ENCODE data around the gene MCM3AP.

The MCM3AP gene

GRCh38 chr21:46256501-46256994, 28.9 kb downstream of the MCM3AP start:
- no peak for DNase-seq
- Histone ChIP-seq H3K4me1 (peaks cover 3% of the 10 kb centered on the region; the same call in 1 of the 2 replicates), H3K36me3 (peaks cover 85% of the 10 kb centered on the region), H3K27me3 (no peaks in the 10 kb centered on the region), H3K9me3 (no peaks in the 10 kb centered on the region), H3K4me3 (ENCODE audit: low read depth, low read length) (no peak overlapping the region)
- TF ChIP-seq, protein P1, sequence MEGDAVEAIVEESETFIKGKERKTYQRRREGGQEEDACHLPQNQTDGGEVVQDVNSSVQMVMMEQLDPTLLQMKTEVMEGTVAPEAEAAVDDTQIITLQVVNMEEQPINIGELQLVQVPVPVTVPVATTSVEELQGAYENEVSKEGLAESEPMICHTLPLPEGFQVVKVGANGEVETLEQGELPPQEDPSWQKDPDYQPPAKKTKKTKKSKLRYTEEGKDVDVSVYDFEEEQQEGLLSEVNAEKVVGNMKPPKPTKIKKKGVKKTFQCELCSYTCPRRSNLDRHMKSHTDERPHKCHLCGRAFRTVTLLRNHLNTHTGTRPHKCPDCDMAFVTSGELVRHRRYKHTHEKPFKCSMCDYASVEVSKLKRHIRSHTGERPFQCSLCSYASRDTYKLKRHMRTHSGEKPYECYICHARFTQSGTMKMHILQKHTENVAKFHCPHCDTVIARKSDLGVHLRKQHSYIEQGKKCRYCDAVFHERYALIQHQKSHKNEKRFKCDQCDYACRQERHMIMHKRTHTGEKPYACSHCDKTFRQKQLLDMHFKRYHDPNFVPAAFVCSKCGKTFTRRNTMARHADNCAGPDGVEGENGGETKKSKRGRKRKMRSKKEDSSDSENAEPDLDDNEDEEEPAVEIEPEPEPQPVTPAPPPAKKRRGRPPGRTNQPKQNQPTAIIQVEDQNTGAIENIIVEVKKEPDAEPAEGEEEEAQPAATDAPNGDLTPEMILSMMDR (IDR thresholded peaks at IDR 0.05; ENCODE audit: low read depth, low read length) = no peak

- TF ChIP-seq, protein P1 (IDR thresholded peaks at IDR 0.05; ENCODE audit: low read depth, low read length) = no peak
- H3K9me3 ChIP-seq = no peaks in the 10 kb centered on the region
- H3K27me3 ChIP-seq = no peaks in the 10 kb centered on the region
- peaks cover 3% of the 10 kb centered on the region; the same call in 1 of the 2 replicates for H3K4me1 ChIP-seq
- peaks cover 85% of the 10 kb centered on the region for H3K36me3 ChIP-seq
- H3K4me3 ChIP-seq (ENCODE audit: low read depth, low read length) = no peak overlapping the region
- DNase-seq = no peak
Observed at GRCh38 chr21:46255758-46256337, 29.6 kb downstream of the MCM3AP start.

DNA sequence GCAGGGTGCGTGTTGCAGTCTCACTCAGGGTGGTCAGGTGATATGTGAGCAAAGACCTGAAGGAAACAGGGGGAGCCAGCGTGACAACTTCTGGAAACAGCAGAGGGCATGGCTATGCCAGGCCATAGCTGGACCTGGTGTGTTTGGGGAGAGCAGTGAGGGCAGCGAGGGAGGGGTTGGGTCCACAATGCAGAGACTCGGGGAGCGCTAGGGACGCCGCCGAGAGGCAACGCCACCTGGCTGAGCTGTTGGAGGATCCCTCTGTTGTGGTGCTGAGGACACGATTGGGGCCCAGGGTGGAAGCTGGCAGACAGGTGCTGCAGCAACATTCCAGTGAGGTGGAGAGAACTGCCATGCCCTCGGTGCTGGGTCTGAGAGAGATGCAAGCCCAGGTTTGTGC, 30.2 kb downstream of the MCM3AP start:
- Histone ChIP-seq H3K4me3 (ENCODE audit: low read depth, low read length) (no peak overlapping the region), H3K27me3 (no peaks in the 10 kb centered on the region), H3K4me1 (peaks cover 3% of the 10 kb centered on the region; the same call in 1 of the 2 replicates), H3K9me3 (no peaks in the 10 kb centered on the region; the same call in 1 of the 2 replicates), H3K36me3 (peaks cover 85% of the 10 kb centered on the region)
- TF ChIP-seq, protein P1 (IDR thresholded peaks at IDR 0.05; ENCODE audit: low read depth, low read length) = no peak
- no peak for DNase-seq

DNA sequence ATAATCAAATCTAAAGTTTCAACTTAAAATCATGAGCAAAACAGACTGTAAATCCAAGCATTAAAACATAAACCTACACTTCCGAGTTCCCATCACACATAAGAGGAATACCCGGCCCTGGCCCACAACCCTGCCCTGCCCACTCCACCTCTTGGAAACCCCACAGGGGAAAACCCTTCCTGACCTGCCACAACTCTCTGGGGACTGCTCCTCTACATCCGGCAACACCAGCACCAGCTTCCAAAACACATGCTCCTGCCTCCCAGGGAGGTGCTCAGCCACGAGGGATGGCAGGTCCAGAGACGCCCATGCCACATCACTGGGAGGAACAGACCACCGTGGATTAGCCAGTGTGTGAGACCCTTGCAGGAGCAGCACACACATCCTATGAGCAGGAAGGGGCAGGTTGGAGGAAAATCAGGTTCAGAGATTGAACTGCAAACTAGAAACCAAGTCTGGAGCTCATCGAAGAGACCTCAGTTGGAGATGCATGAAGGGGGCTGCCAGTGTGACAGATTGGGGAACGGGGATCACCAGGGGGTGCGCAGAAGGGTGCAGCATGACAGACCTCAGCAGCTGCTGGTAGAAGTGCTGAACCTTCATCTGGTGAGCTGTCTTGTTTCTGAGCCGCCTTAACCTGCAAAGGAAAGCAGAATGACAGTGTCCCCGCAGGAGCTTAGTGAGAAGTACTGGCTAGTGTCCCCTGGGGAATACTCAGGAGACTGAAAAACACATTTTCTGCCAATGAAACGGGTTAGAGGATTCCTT, 31.0 kb downstream of the MCM3AP start:
- TF ChIP-seq, protein P1 (IDR thresholded peaks at IDR 0.05; ENCODE audit: low read depth, low read length) = no peak
- no peak for DNase-seq
- peaks cover 88% of the 10 kb centered on the region for H3K36me3 ChIP-seq
- H3K4me1 ChIP-seq = peaks cover 3% of the 10 kb centered on the region; the same call in 1 of the 2 replicates
- H3K27me3 ChIP-seq = no peaks in the 10 kb centered on the region
- H3K4me3 ChIP-seq (ENCODE audit: low read depth, low read length) = no peak overlapping the region
- no peaks in the 10 kb centered on the region; the same call in 1 of the 2 replicates for H3K9me3 ChIP-seq

- peak; percentile 69 for DNase-seq
- Histone ChIP-seq H3K4me1 (peaks cover 3% of the 10 kb centered on the region; the same call in 1 of the 2 replicates), H3K4me3 (ENCODE audit: low read depth, low read length) (no peak overlapping the region), H3K27me3 (no peaks in the 10 kb centered on the region), H3K36me3 (peaks cover 88% of the 10 kb centered on the region), H3K9me3 (no peaks in the 10 kb centered on the region; the same call in 1 of the 2 replicates)
- TF ChIP-seq, protein P1 (IDR thresholded peaks at IDR 0.05; ENCODE audit: low read depth, low read length) = no peak
Observed at GRCh38 chr21:46253610-46254124, 31.7 kb downstream of the MCM3AP start.

Data from BE2C (cell line).